ENCODE measurements around the gene SRC. TPM values are rescaled to one million over a fixed set of nuclear protein-coding genes. Genes with fewer than 3 reads are reported as not detected.

Gene SRC
- total RNA-seq, 5 donors from 2014 or later (not counting 1 experiment from before 2014, with no cell fraction given), result 1.4 to 4.5 (median 2.0) TPM

GRCh38 chr20:37357481-37358365 is 11.8 kb downstream of the SRC start:
- no peaks in the 10 kb centered on the region for H3K27me3 ChIP-seq (replicated peaks in 1 of 2; ENCODE audit: control insufficient read depth in 2 of 2, extremely low read depth in 1 of 2, insufficient read depth in 2 of 2, low read length in 1 of 2)
- Mint-ChIP-seq H3K9me3 (no peaks in the 10 kb centered on the region), H3K4me3 (no peak overlapping the region), H3K36me3 (no peaks in the 10 kb centered on the region), H3K4me1 (peaks cover 0 to 5% (median 0%) of the 10 kb centered on the region in 3 donors), H3K27ac (no peak overlapping the region), H3K27me3 (no peaks in the 10 kb centered on the region)
- peak in 2 of 35 experiments; percentile 24 to 26 for DNase-seq
- peaks cover 0 to 3% of the 10 kb centered on the region in 2 experiments for H3K4me1 ChIP-seq (ENCODE audit: control insufficient read depth in 1 of 2, extremely low read depth in 1 of 2, insufficient read depth in 2 of 2, low read length in 2 of 2)
- ATAC-seq (replicated peaks in 1 of 4), result no peak
- H3K9me3 ChIP-seq, result no peaks in the 10 kb centered on the region
- WGBS (ENCODE audit: insufficient coverage), result 80% methylated on average over 10 of the region's 15 CpGs
- H3K27ac ChIP-seq (ENCODE audit: low read length), result no peak overlapping the region
- no peak overlapping the region for H3K4me3 ChIP-seq (ENCODE audit: control insufficient read depth in 1 of 2, extremely low read depth in 1 of 2, low read length in 1 of 2)
- ChIA-PET POLR2A (no interaction called here), CTCF (interaction anchor here in 1 of 2 donors (0.6 kb wide), 1 partner anchor 553 kb away, joined by 15 read pairs; no protein-coding TSS in a partner anchor)
- no peaks in the 10 kb centered on the region for H3K36me3 ChIP-seq (ENCODE audit: control insufficient read depth in 2 of 2, extremely low read depth in 1 of 2, insufficient read depth in 1 of 2, low read length in 1 of 2)

GRCh38 chr20:37358366-37359150 is 12.6 kb downstream of the SRC start:
- Histone ChIP-seq H3K27me3 (replicated peaks in 1 of 2; ENCODE audit: control insufficient read depth in 2 of 2, extremely low read depth in 1 of 2, insufficient read depth in 2 of 2, low read length in 1 of 2) (no peaks in the 10 kb centered on the region), H3K4me1 (ENCODE audit: control insufficient read depth in 1 of 2, extremely low read depth in 1 of 2, insufficient read depth in 2 of 2, low read length in 2 of 2) (peaks cover 0 to 3% of the 10 kb centered on the region in 2 experiments), H3K27ac (ENCODE audit: low read length) (no peak overlapping the region), H3K9me3 (no peaks in the 10 kb centered on the region), H3K4me3 (ENCODE audit: control insufficient read depth in 1 of 2, extremely low read depth in 1 of 2, low read length in 1 of 2) (no peak overlapping the region), H3K36me3 (ENCODE audit: control insufficient read depth in 2 of 2, extremely low read depth in 1 of 2, insufficient read depth in 1 of 2, low read length in 1 of 2) (no peaks in the 10 kb centered on the region)
- 91% methylated on average over 18 of the region's 23 CpGs for WGBS (ENCODE audit: insufficient coverage)
- no peaks in the 10 kb centered on the region for H3K27me3 Mint-ChIP-seq
- H3K4me3 Mint-ChIP-seq, result no peak overlapping the region
- no peak overlapping the region for H3K27ac Mint-ChIP-seq
- DNase-seq, result peak in 1 of 35 experiments; percentile 10
- no peaks in the 10 kb centered on the region for H3K36me3 Mint-ChIP-seq
- no peak for ATAC-seq (replicated peaks in 1 of 4)
- peaks cover 0 to 5% (median 0%) of the 10 kb centered on the region in 3 donors for H3K4me1 Mint-ChIP-seq
- ChIA-PET POLR2A (no interaction called here), CTCF (no interaction called here)
- H3K9me3 Mint-ChIP-seq, result no peaks in the 10 kb centered on the region

GRCh38 chr20:37359331-37359730 is 13.4 kb downstream of the SRC start:
- ATAC-seq (replicated peaks in 1 of 4) (no peak), DNase-seq (no peak)
- ChIA-PET CTCF (no interaction called here), POLR2A (no interaction called here)
- Mint-ChIP-seq H3K9me3 (no peaks in the 10 kb centered on the region), H3K27me3 (no peaks in the 10 kb centered on the region), H3K4me1 (peaks cover 0 to 5% (median 0%) of the 10 kb centered on the region in 3 donors), H3K27ac (no peak overlapping the region), H3K4me3 (no peak overlapping the region), H3K36me3 (no peaks in the 10 kb centered on the region)
- peaks cover 0 to 3% of the 10 kb centered on the region in 2 experiments for H3K4me1 ChIP-seq (ENCODE audit: control insufficient read depth in 1 of 2, extremely low read depth in 1 of 2, insufficient read depth in 2 of 2, low read length in 2 of 2)
- H3K27me3 ChIP-seq (replicated peaks in 1 of 2; ENCODE audit: control insufficient read depth in 2 of 2, extremely low read depth in 1 of 2, insufficient read depth in 2 of 2, low read length in 1 of 2), result no peaks in the 10 kb centered on the region
- H3K4me3 ChIP-seq (ENCODE audit: control insufficient read depth in 1 of 2, extremely low read depth in 1 of 2, low read length in 1 of 2), result no peak overlapping the region
- WGBS (ENCODE audit: insufficient coverage), result 88% methylated on average over 4 of the region's 9 CpGs
- H3K9me3 ChIP-seq, result no peaks in the 10 kb centered on the region
- no peaks in the 10 kb centered on the region for H3K36me3 ChIP-seq (ENCODE audit: control insufficient read depth in 2 of 2, extremely low read depth in 1 of 2, insufficient read depth in 1 of 2, low read length in 1 of 2)
- H3K27ac ChIP-seq (ENCODE audit: low read length), result no peak overlapping the region

- H3K27me3 Mint-ChIP-seq, result no peaks in the 10 kb centered on the region
- H3K4me1 ChIP-seq (ENCODE audit: control insufficient read depth in 1 of 2, extremely low read depth in 1 of 2, insufficient read depth in 2 of 2, low read length in 2 of 2), result peaks cover 0 to 3% of the 10 kb centered on the region in 2 experiments
- H3K27ac Mint-ChIP-seq, result no peak overlapping the region
- no peak overlapping the region for H3K27ac ChIP-seq (ENCODE audit: low read length)
- no peaks in the 10 kb centered on the region for H3K9me3 Mint-ChIP-seq
- ChIA-PET CTCF (interaction anchor here in 1 of 2 donors (0.7 kb wide), 1 partner anchor 143 kb away, joined by 3 read pairs; no protein-coding TSS in a partner anchor), POLR2A (no interaction called here)
- peaks cover 0 to 5% (median 0%) of the 10 kb centered on the region in 3 donors for H3K4me1 Mint-ChIP-seq
- H3K27me3 ChIP-seq (replicated peaks in 1 of 2; ENCODE audit: control insufficient read depth in 2 of 2, extremely low read depth in 1 of 2, insufficient read depth in 2 of 2, low read length in 1 of 2), result no peaks in the 10 kb centered on the region
- no peak for ATAC-seq (replicated peaks in 1 of 4)
- H3K4me3 Mint-ChIP-seq, result no peak overlapping the region
- no CpG with 5 or more reads among the region's 5 CpGs for WGBS (ENCODE audit: insufficient coverage)
- no peaks in the 10 kb centered on the region for H3K9me3 ChIP-seq
- H3K36me3 ChIP-seq (ENCODE audit: control insufficient read depth in 2 of 2, extremely low read depth in 1 of 2, insufficient read depth in 1 of 2, low read length in 1 of 2), result no peaks in the 10 kb centered on the region
- DNase-seq, result no peak
- H3K36me3 Mint-ChIP-seq, result no peaks in the 10 kb centered on the region
- no peak overlapping the region for H3K4me3 ChIP-seq (ENCODE audit: control insufficient read depth in 1 of 2, extremely low read depth in 1 of 2, low read length in 1 of 2)
Observed at GRCh38 chr20:37359836-37360235, 13.9 kb downstream of the SRC start.

- H3K4me1 Mint-ChIP-seq, result peaks cover 0 to 5% (median 0%) of the 10 kb centered on the region in 3 donors
- 81% methylated on average over 4 of the region's 6 CpGs for WGBS (ENCODE audit: insufficient coverage)
Observed at GRCh38 chr20:37360391-37361115, 14.6 kb downstream of the SRC start.

GRCh38 chr20:37361336-37361735 is 15.4 kb downstream of the SRC start:
- Histone ChIP-seq H3K4me1 (ENCODE audit: control insufficient read depth in 1 of 2, extremely low read depth in 1 of 2, insufficient read depth in 2 of 2, low read length in 2 of 2) (no peaks in the 10 kb centered on the region), H3K27me3 (replicated peaks in 1 of 2; ENCODE audit: control insufficient read depth in 2 of 2, extremely low read depth in 1 of 2, insufficient read depth in 2 of 2, low read length in 1 of 2) (no peaks in the 10 kb centered on the region), H3K4me3 (ENCODE audit: control insufficient read depth in 1 of 2, extremely low read depth in 1 of 2, low read length in 1 of 2) (no peak overlapping the region), H3K9me3 (no peaks in the 10 kb centered on the region), H3K36me3 (ENCODE audit: control insufficient read depth in 2 of 2, extremely low read depth in 1 of 2, insufficient read depth in 1 of 2, low read length in 1 of 2) (no peaks in the 10 kb centered on the region), H3K27ac (ENCODE audit: low read length) (no peak overlapping the region)
- ChIA-PET POLR2A (no interaction called here), CTCF (no interaction called here)
- Mint-ChIP-seq H3K36me3 (peaks cover 5% of the 10 kb centered on the region), H3K4me1 (no peaks in the 10 kb centered on the region), H3K4me3 (no peak overlapping the region), H3K27ac (no peak overlapping the region), H3K27me3 (no peaks in the 10 kb centered on the region), H3K9me3 (no peaks in the 10 kb centered on the region)
- no peak for ATAC-seq (replicated peaks in 1 of 4)
- WGBS (ENCODE audit: insufficient coverage), result 50% methylated on average over 1 of the region's 8 CpGs
- peak in 1 of 35 experiments; percentile 11 for DNase-seq

More at GRCh38 chr20:37360391-37361115, 14.6 kb downstream of the SRC start:
- CTCF ChIA-PET, result interaction anchor here in 1 of 2 donors (0.7 kb wide), 1 partner anchor 143 kb away, joined by 3 read pairs; no protein-coding TSS in a partner anchor
- Histone ChIP-seq H3K4me1 (ENCODE audit: control insufficient read depth in 1 of 2, extremely low read depth in 1 of 2, insufficient read depth in 2 of 2, low read length in 2 of 2) (peaks cover 0 to 3% of the 10 kb centered on the region in 2 experiments), H3K27ac (ENCODE audit: low read length) (no peak overlapping the region), H3K9me3 (no peaks in the 10 kb centered on the region), H3K27me3 (replicated peaks in 1 of 2; ENCODE audit: control insufficient read depth in 2 of 2, extremely low read depth in 1 of 2, insufficient read depth in 2 of 2, low read length in 1 of 2) (no peaks in the 10 kb centered on the region), H3K36me3 (ENCODE audit: control insufficient read depth in 2 of 2, extremely low read depth in 1 of 2, insufficient read depth in 1 of 2, low read length in 1 of 2) (no peaks in the 10 kb centered on the region), H3K4me3 (ENCODE audit: control insufficient read depth in 1 of 2, extremely low read depth in 1 of 2, low read length in 1 of 2) (no peak overlapping the region)
- ATAC-seq (replicated peaks in 1 of 4), result no peak
- Mint-ChIP-seq H3K27ac (no peak overlapping the region), H3K27me3 (no peaks in the 10 kb centered on the region), H3K36me3 (no peaks in the 10 kb centered on the region), H3K9me3 (no peaks in the 10 kb centered on the region), H3K4me3 (no peak overlapping the region)
- no peak for DNase-seq
- POLR2A ChIA-PET, result no interaction called here
